MG63 (cell line): Measurements from ENCODE around the gene SNAI1. TPM values are rescaled to one million over a fixed set of nuclear protein-coding genes. Genes with fewer than 3 reads are reported as not detected.

ENCODE experiments used
- DNase-seq: peaks from one replicate; pipeline ENCODE4 v3.0.0-alpha.2; 2020
- H3K27me3 ChIP-seq: fragments of 250-450 bp; sonication (Bioruptor Pico); 2 replicates; pipeline ENCODE4 v1.5.1; 2020; ENCODE audit warnings: mild to moderate bottlenecking, moderate library complexity
- H3K36me3 ChIP-seq: fragments of 250-450 bp; sonication (Bioruptor Pico); 2 replicates; pipeline ENCODE4 v1.5.1; 2020; ENCODE audit warnings: mild to moderate bottlenecking, moderate library complexity
- H3K4me3 ChIP-seq: fragments of 250-450 bp; sonication (Bioruptor Pico); 2 replicates; pipeline ENCODE4 v1.5.1; 2020; ENCODE audit warnings: mild to moderate bottlenecking, moderate library complexity
- H3K9me3 ChIP-seq: fragments of 250-450 bp; sonication (Bioruptor Pico); 2 replicates; pipeline ENCODE4 v1.5.1; 2020; ENCODE audit warnings: mild to moderate bottlenecking, moderate library complexity
- total RNA-seq: library from RNA; depleted of rRNA; stranded (reverse); fragments of >200 nt; shearing (Covaris generic); gene quantifications from 2 replicates; pipeline ENCODE4 v1.2.3, GENCODE V29; 2014; ENCODE audit warnings: low replicate concordance; rRNA removed

SNAI1 gene
- total RNA-seq, 1 experiment from 2014 or later = 0.82 TPM

GRCh38 chr20:50037123-50037522, 54.3 kb downstream of the SNAI1 start:
- no peak for DNase-seq

GRCh38 chr20:50037575-50037974, 54.8 kb downstream of the SNAI1 start:
- no peak overlapping the region for H3K4me3 ChIP-seq
- H3K9me3 ChIP-seq = no peaks in the 10 kb centered on the region
- no peaks in the 10 kb centered on the region for H3K36me3 ChIP-seq
- DNase-seq = no peak
- no peaks in the 10 kb centered on the region for H3K27me3 ChIP-seq

More at GRCh38 chr20:50037123-50037522, 54.3 kb downstream of the SNAI1 start:
- Histone ChIP-seq H3K36me3 (no peaks in the 10 kb centered on the region), H3K27me3 (no peaks in the 10 kb centered on the region), H3K9me3 (no peaks in the 10 kb centered on the region), H3K4me3 (no peak overlapping the region)

GRCh38 chr20:50038169-50038568, 55.4 kb downstream of the SNAI1 start:
- Histone ChIP-seq H3K27me3 (no peaks in the 10 kb centered on the region), H3K4me3 (no peak overlapping the region), H3K36me3 (no peaks in the 10 kb centered on the region), H3K9me3 (no peaks in the 10 kb centered on the region)
- no peak for DNase-seq

Other genes with a start within 250 kb of the SNAI1 start
- 1.2 and 3.2 TPM in 2 replicates for gene SLC9A8, start 170.2 kb upstream of the SNAI1 start, total RNA-seq
- gene SPATA2, start 67.5 kb upstream of the SNAI1 start, total RNA-seq = 0.56 and 0.72 TPM in 2 replicates
- 86.6 and 89.6 TPM in 2 replicates for gene RNF114, start 46.6 kb upstream of the SNAI1 start, total RNA-seq
- 23.3 and 29.6 TPM in 2 replicates for gene UBE2V1, start 130.2 kb downstream of the SNAI1 start, total RNA-seq
- gene PEDS1, start 170.7 kb downstream of the SNAI1 start, total RNA-seq = 18.2 and 31.6 TPM in 2 replicates
- 22.5 and 46.5 TPM in 2 replicates for gene CEBPB, start 207.8 kb downstream of the SNAI1 start, total RNA-seq